BE2C (cell line): Measurements from ENCODE around the gene MB.

Source experiments
- DNase-seq: peaks from one replicate; pipeline ENCODE4 v3.0.0-alpha.2; 2020
- H3K27me3 ChIP-seq: fragments of 250-450 bp; sonication (Bioruptor Pico); 2 replicates; pipeline ENCODE4 v1.5.1; 2020; ENCODE audit warnings: mild to moderate bottlenecking
- H3K36me3 ChIP-seq: fragments of 250-450 bp; sonication (Bioruptor Pico); 2 replicates; pipeline ENCODE4 v1.5.1; 2020; ENCODE audit warnings: mild to moderate bottlenecking
- H3K4me1 ChIP-seq: fragments of 250-450 bp; sonication (Bioruptor Pico); 2 replicates; pipeline ENCODE4 v1.5.1; 2020
- H3K4me3 ChIP-seq: 2 replicates; pipeline ENCODE4 v1.5.1; 2011; ENCODE audit warnings: low read depth, low read length
- H3K9me3 ChIP-seq: fragments of 250-450 bp; sonication (Bioruptor Pico); 2 replicates; pipeline ENCODE4 v1.5.1; 2020
- CTCF ChIP-seq: IDR thresholded peaks from 2 replicates; pipeline ENCODE4 v1.5.1; 2012; ENCODE audit warnings: mild to moderate bottlenecking, low read depth, low read length

The MB gene

GRCh38 chr22:35582218-35582860 is 34.8 kb downstream of the MB start:
- no peak for TF ChIP-seq CTCF
- H3K36me3 ChIP-seq: no peaks in the 10 kb centered on the region
- H3K4me3 ChIP-seq: no peak overlapping the region
- H3K4me1 ChIP-seq: peaks cover 4% of the 10 kb centered on the region
- H3K27me3 ChIP-seq: no peaks in the 10 kb centered on the region
- DNase-seq: no peak
- no peaks in the 10 kb centered on the region for H3K9me3 ChIP-seq

- no peak for TF ChIP-seq CTCF
- H3K36me3 ChIP-seq: no peaks in the 10 kb centered on the region
- H3K4me3 ChIP-seq: no peak overlapping the region
- no peaks in the 10 kb centered on the region for H3K9me3 ChIP-seq
- H3K4me1 ChIP-seq: peaks cover 4% of the 10 kb centered on the region
- DNase-seq: no peak
- H3K27me3 ChIP-seq: no peaks in the 10 kb centered on the region
Measured at GRCh38 chr22:35581023-35581413, 36.1 kb downstream of the MB start.

- DNase-seq: no peak
- Histone ChIP-seq H3K27me3 (no peaks in the 10 kb centered on the region), H3K4me1 (peaks cover 4% of the 10 kb centered on the region), H3K9me3 (no peaks in the 10 kb centered on the region), H3K4me3 (no peak overlapping the region), H3K36me3 (no peaks in the 10 kb centered on the region)
- TF ChIP-seq CTCF: no peak
Measured at GRCh38 chr22:35580351-35581022, 36.6 kb downstream of the MB start.

GRCh38 chr22:35578836-35579575 is 38.1 kb downstream of the MB start:
- no peak for DNase-seq
- H3K4me3 ChIP-seq: no peak overlapping the region
- no peaks in the 10 kb centered on the region for H3K27me3 ChIP-seq
- TF ChIP-seq CTCF: no peak
- H3K36me3 ChIP-seq: no peaks in the 10 kb centered on the region
- H3K4me1 ChIP-seq: peaks cover 4% of the 10 kb centered on the region
- no peaks in the 10 kb centered on the region for H3K9me3 ChIP-seq

- Histone ChIP-seq H3K9me3 (no peaks in the 10 kb centered on the region), H3K36me3 (no peaks in the 10 kb centered on the region), H3K4me3 (no peak overlapping the region), H3K4me1 (no peaks in the 10 kb centered on the region), H3K27me3 (no peaks in the 10 kb centered on the region)
- no peak for TF ChIP-seq CTCF
- no peak for DNase-seq
Measured at GRCh38 chr22:35577799-35578659, 39.1 kb downstream of the MB start.
